NCI-H187 (cell line): ENCODE measurements around the gene TMEM255A.
A peak's percentile ranks its signal among the peaks of the same experiment; 100 is the strongest.
"Not testable (repeated sequence)": the region's sequence is repeated elsewhere in the genome, so short reads cannot be mapped to it uniquely, and the experiment has no call there.

Experiments used
- DNase-seq, 2 experiments: peaks; one replicate each; lab custom pipeline; 2025; lab: John Stamatoyannopoulos, UW

Gene TMEM255A

GRCh38 chrX:120310861-120311726, at the start of gene TMEM255A:
Gene TMEM255A (minus strand): TSS chrX:120311461. CDS start chrX:120311309, 152 bp downstream.
- no peak for DNase-seq

- DNase-seq, result no peak
These were observed 47.6 kb upstream of the TMEM255A start for GRCh38 chrX:120358737-120359456.

GRCh38 chrX:120357186-120357585, 45.9 kb upstream of the TMEM255A start:
- no peak for DNase-seq

GRCh38 chrX:120356084-120356483, 44.8 kb upstream of the TMEM255A start:
- no peak for DNase-seq

- DNase-seq, result no peak
These were observed 39.3 kb upstream of the TMEM255A start for GRCh38 chrX:120350450-120351138.

GRCh38 chrX:120344566-120344965, 33.3 kb upstream of the TMEM255A start:
- not testable (repeated sequence) for DNase-seq

GRCh38 chrX:120336899-120337298, 25.6 kb upstream of the TMEM255A start:
- no peak for DNase-seq

- DNase-seq, result no peak
These were observed 24.0 kb upstream of the TMEM255A start for GRCh38 chrX:120335289-120335688.

- no peak for DNase-seq
These were observed 23.3 kb upstream of the TMEM255A start for GRCh38 chrX:120334603-120335002.

- DNase-seq, result no peak
These were observed 22.9 kb upstream of the TMEM255A start for GRCh38 chrX:120334151-120334550.

- DNase-seq, result no peak
These were observed 21.1 kb upstream of the TMEM255A start for GRCh38 chrX:120332394-120332793.

GRCh38 chrX:120331116-120331515, 19.9 kb upstream of the TMEM255A start:
- DNase-seq, result no peak

- DNase-seq, result no peak
These were observed 10.4 kb upstream of the TMEM255A start for GRCh38 chrX:120321520-120322281.

GRCh38 chrX:120318411-120318810, 7.2 kb upstream of the TMEM255A start:
- DNase-seq, result no peak

- no peak for DNase-seq
These were observed 5.5 kb upstream of the TMEM255A start for GRCh38 chrX:120316587-120317283.

- DNase-seq, result no peak
These were observed 4.5 kb upstream of the TMEM255A start for GRCh38 chrX:120315776-120316175.

- DNase-seq, result no peak
These were observed 434 bp upstream of the TMEM255A start for GRCh38 chrX:120311727-120312063.

- DNase-seq, result no peak
These were observed 1.2 kb downstream of the TMEM255A start for GRCh38 chrX:120309873-120310705.

- peak in 1 of 2 experiments; percentile 7 for DNase-seq
These were observed 2.0 kb downstream of the TMEM255A start for GRCh38 chrX:120308959-120309872.
